HG03575 (cell line): ENCODE results near the gene ERICH6B.

Source experiments
- ATAC-seq: cut with Tn5 transposase; IDR thresholded peaks from one replicate; pipeline ENCODE4 v1.9.1; 2021; ENCODE audit not compliant: unreplicated experiment, insufficient number of reproducible peaks, low FRiP score; ENCODE audit errors: extremely low read depth

The ERICH6B gene

DNA sequence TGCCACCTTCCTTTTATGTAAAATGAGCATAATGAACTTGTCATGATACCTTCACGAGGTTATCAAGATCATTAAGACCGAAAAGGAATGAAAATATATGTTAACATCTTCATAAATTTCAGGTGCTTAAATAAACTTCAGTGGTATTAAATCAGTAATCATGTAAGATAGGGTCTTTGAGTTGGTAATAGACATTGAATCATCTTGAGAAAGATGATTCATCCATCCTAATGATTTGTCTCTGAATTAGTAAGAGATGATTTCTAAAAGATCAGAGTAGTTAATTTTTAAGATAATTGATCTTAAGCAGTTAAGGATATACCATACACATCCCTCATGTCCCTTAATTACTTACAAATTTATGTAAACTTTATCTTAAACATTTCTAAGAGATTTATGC is 98.8 kb downstream of the ERICH6B start:
- ATAC-seq = no peak

GRCh38 chr13:45512098-45512496 is 103.4 kb downstream of the ERICH6B start:
- ATAC-seq = no peak

- no peak for ATAC-seq
Observed at GRCh38 chr13:45511310-45512097, 104.0 kb downstream of the ERICH6B start.

DNA sequence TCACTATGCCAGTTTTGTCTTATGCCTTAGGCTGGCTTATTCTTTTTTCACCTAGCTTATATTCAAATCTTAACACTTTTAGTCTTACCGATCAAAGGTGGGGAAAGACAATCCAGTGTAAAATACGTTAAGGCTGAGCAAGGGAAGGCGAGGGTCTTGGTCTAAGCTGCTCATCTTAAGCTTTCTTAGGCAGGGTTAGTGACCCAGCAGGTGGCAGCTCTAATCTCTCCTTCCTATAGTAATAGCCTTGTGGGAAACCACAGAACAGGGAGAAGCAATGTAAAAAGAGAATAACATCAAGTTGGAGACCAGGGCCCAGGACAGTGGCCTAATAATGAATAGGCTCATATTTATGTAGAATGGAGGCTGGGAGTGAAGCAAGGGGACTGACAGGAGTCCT is 104.9 kb downstream of the ERICH6B start:
- no peak for ATAC-seq

DNA sequence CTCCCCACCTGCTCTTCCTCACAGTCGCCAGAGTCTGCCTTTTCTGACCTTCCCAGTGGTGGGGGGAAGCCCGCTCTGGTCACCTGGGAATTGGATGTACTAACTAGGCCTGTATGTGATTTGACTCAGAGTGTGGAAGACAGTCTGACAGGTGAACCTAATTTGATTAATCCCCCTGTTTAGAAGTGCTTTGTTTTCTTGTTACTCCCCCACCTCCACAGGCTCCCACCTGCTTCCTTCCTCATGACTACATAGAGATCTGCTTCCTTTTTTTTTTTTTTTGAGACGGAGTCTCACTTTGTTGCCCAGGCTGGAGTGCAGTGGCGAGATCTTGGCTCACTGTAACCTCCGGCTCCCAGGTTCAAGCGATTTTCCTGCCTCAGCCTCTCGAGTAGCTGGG is 106.8 kb downstream of the ERICH6B start:
- ATAC-seq = no peak

- no peak for ATAC-seq
Observed at GRCh38 chr13:45506811-45507210, 108.7 kb downstream of the ERICH6B start.

GRCh38 chr13:45503658-45504057 is 111.9 kb downstream of the ERICH6B start:
- no peak for ATAC-seq

DNA sequence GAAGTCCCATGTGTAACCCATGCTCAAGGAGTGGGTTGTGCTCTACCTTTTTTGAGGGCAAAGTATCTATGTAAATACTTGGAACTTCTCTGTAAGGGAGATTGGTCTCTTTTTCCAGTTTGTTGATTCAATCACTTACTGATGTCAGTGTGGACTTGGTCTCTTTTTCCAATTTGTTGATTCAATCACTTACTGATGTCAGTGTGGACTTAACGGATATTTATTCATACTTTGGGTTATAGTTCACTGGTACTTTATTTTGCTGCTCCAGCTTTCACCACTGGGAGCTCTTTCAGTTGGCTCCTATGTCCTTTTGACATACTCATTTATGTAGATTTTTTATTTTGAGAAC is 114.4 kb downstream of the ERICH6B start:
- no peak for ATAC-seq

GRCh38 chr13:45500492-45501174 is 114.9 kb downstream of the ERICH6B start:
- no peak for ATAC-seq

DNA sequence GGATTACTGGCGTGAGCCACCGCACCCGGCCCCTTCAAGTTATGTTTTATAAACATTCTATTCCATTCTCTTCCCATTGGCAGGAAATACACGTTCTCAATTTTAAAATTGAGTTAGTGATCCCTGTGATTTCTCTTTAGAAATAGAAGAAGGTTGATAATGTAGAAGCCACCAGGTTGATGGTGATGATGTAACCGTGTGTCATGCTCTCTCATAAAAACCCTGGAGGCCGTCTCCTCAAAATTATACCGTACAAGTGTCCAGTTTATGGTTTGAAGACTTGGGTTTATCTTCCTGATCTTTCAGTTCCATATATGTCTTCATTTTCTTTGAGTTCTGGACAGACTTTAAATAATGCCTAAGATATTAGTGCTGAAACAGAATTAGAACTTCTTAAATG is 118.6 kb downstream of the ERICH6B start:
- ATAC-seq = no peak

GRCh38 chr13:45492538-45492937 is 123.0 kb downstream of the ERICH6B start:
- ATAC-seq = no peak
